Natural killer cell treated with Interleukin-12 subunit alpha and Interleukin-12 subunit beta and Interleukin-15 and Interleukin-18, amount 100 ng/mL, for 72 hours (primary cell): ENCODE measurements around the gene KRTAP10-2. TPM values are rescaled to one million over a fixed set of nuclear protein-coding genes. Genes with fewer than 3 reads are reported as not detected.
"Not testable (repeated sequence)": the region's sequence is repeated elsewhere in the genome, so short reads cannot be mapped to it uniquely, and the experiment has no call there.

Source experiments
- ATAC-seq, 2 donors: fragments of 150-1000 bp; cut with Tn5 transposase in 1 of 2; sonication (Bioruptor Pico), chemical (Tn5 transposase) in 1 of 2; 2 replicates each; pipeline ENCODE4 v1.10.0; 2021
- DNase-seq: peaks from one replicate; pipeline ENCODE4 v3.0.0; 2022; ENCODE audit warnings: low spot score
- H3K27ac Mint-ChIP-seq, 2 donors: 1 replicate in 1 of 2; 2 replicates in 1 of 2; pipeline ENCODE4 v1.8.0; 2022; ENCODE audit warnings: mixed read lengths in 2 of 2, mild to moderate bottlenecking in 1 of 2, moderate library complexity in 1 of 2
- H3K27me3 Mint-ChIP-seq, 2 donors: 1 replicate in 1 of 2; 2 replicates in 1 of 2; pipeline ENCODE4 v1.8.0; 2022; ENCODE audit warnings: mixed read lengths in 2 of 2
- H3K36me3 Mint-ChIP-seq: one replicate; pipeline ENCODE4 v1.8.0; 2022; ENCODE audit warnings: mixed read lengths
- H3K4me1 Mint-ChIP-seq, 2 donors: 1 replicate in 1 of 2; 2 replicates in 1 of 2; pipeline ENCODE4 v1.8.0; 2022; ENCODE audit warnings: low read depth in 2 of 2, mixed read lengths in 2 of 2, mild to moderate bottlenecking in 1 of 2
- H3K4me3 Mint-ChIP-seq: one replicate; pipeline ENCODE4 v1.8.0; 2022; ENCODE audit warnings: mixed read lengths
- H3K9me3 Mint-ChIP-seq: 2 replicates; pipeline ENCODE4 v1.8.0; 2022; ENCODE audit warnings: mixed read lengths
- total RNA-seq, 2 donors: library from RNA; stranded (reverse); gene quantifications; one replicate each; pipeline ENCODE4 v1.2.3, GENCODE V29; 2022

The KRTAP10-2 gene
- total RNA-seq, 2 donors from 2014 or later, result not detected

GRCh38 chr21:44567481-44568171, 16.3 kb upstream of the KRTAP10-2 start:
- Mint-ChIP-seq H3K4me1 (peaks cover 7 to 14% of the 10 kb centered on the region in 2 donors), H3K4me3 (no peak overlapping the region), H3K36me3 (peaks cover under 1% of the 10 kb centered on the region), H3K9me3 (no peaks in the 10 kb centered on the region), H3K27ac (no peak overlapping the region), H3K27me3 (peaks cover 11 to 15% of the 10 kb centered on the region in 2 donors)
- ATAC-seq (no peak), DNase-seq (no peak)

GRCh38 chr21:44566403-44566802, 15.1 kb upstream of the KRTAP10-2 start:
- no peaks in the 10 kb centered on the region for H3K9me3 Mint-ChIP-seq
- H3K4me1 Mint-ChIP-seq, result peaks cover 7 to 14% of the 10 kb centered on the region in 2 donors
- H3K4me3 Mint-ChIP-seq, result no peak overlapping the region
- no peak overlapping the region for H3K27ac Mint-ChIP-seq
- ATAC-seq (no peak), DNase-seq (no peak)
- peaks cover 6% of the 10 kb centered on the region for H3K36me3 Mint-ChIP-seq
- peaks cover 2 to 8% of the 10 kb centered on the region in 2 donors for H3K27me3 Mint-ChIP-seq

GRCh38 chr21:44564886-44565598, 13.7 kb upstream of the KRTAP10-2 start:
- Mint-ChIP-seq H3K4me3 (peak overlapping the region; percentile 64), H3K27me3 (peaks cover 0 to 10% of the 10 kb centered on the region in 2 donors), H3K36me3 (peaks cover 12% of the 10 kb centered on the region), H3K4me1 (peaks cover 7 to 14% of the 10 kb centered on the region in 2 donors), H3K9me3 (peaks cover 4% of the 10 kb centered on the region), H3K27ac (peak overlapping the region; percentile 61 to 65)
- DNase-seq (no peak), ATAC-seq (no peak)

- Mint-ChIP-seq H3K27me3 (peaks cover under 1 to 10% of the 10 kb centered on the region in 2 donors), H3K4me1 (peaks cover 7 to 14% of the 10 kb centered on the region in 2 donors), H3K36me3 (peaks cover 12% of the 10 kb centered on the region), H3K4me3 (no peak overlapping the region), H3K27ac (peak overlapping the region; percentile 61 to 65), H3K9me3 (peaks cover 4% of the 10 kb centered on the region)
- ATAC-seq (no peak), DNase-seq (no peak)
Measured at GRCh38 chr21:44564099-44564498, 12.8 kb upstream of the KRTAP10-2 start.

- H3K27ac Mint-ChIP-seq, result peak within 1 kb of the TSS in 1 of 2 donors; percentile 28
- DNase-seq (no peak), ATAC-seq (no peak)
- no peaks in the 10 kb centered on the region for H3K4me1 Mint-ChIP-seq
- peaks cover 12% of the 10 kb centered on the region for H3K36me3 Mint-ChIP-seq
- H3K27me3 Mint-ChIP-seq, result peaks cover 10 to 17% of the 10 kb centered on the region in 2 donors
- no peak within 1 kb of the TSS for H3K4me3 Mint-ChIP-seq
- peaks cover 4% of the 10 kb centered on the region for H3K9me3 Mint-ChIP-seq
Measured at GRCh38 chr21:44558695-44559094, 7.4 kb upstream of the KRTAP10-2 start, which contains the start of gene KRTAP10-3. Gene KRTAP10-3, minus strand, starts transcription at chr21:44558795. Its CDS starts 80 bp downstream, at chr21:44558715.

GRCh38 chr21:44558329-44558675, 7.0 kb upstream of the KRTAP10-2 start:
- H3K4me3 Mint-ChIP-seq, ATAC-seq, H3K9me3 Mint-ChIP-seq, DNase-seq, H3K27ac Mint-ChIP-seq, H3K4me1 Mint-ChIP-seq: not testable (repeated sequence)
- Mint-ChIP-seq H3K27me3 (peaks cover 10 to 17% of the 10 kb centered on the region in 2 donors), H3K36me3 (peaks cover 12% of the 10 kb centered on the region)

- peaks cover 4% of the 10 kb centered on the region for H3K9me3 Mint-ChIP-seq
- no peak for DNase-seq
Measured at GRCh38 chr21:44557491-44558328, 6.4 kb upstream of the KRTAP10-2 start.

GRCh38 chr21:44556879-44557278, 5.6 kb upstream of the KRTAP10-2 start:
- Mint-ChIP-seq H3K36me3 (peaks cover 6% of the 10 kb centered on the region), H3K27me3 (peaks cover 10 to 17% of the 10 kb centered on the region in 2 donors), H3K27ac (no peak overlapping the region), H3K4me1 (no peaks in the 10 kb centered on the region), H3K4me3 (no peak overlapping the region), H3K9me3 (peaks cover 4% of the 10 kb centered on the region)
- no peak for ATAC-seq
- DNase-seq, result no peak

More at GRCh38 chr21:44557491-44558328, 6.4 kb upstream of the KRTAP10-2 start:
- Mint-ChIP-seq H3K27me3 (peaks cover 10 to 17% of the 10 kb centered on the region in 2 donors), H3K4me1 (no peaks in the 10 kb centered on the region), H3K4me3 (no peak overlapping the region), H3K27ac (peak overlapping the region in 1 of 2 donors; percentile 28), H3K36me3 (peaks cover 12% of the 10 kb centered on the region)
- no peak for ATAC-seq

GRCh38 chr21:44555200-44555875, 4.0 kb upstream of the KRTAP10-2 start:
- no peak overlapping the region for H3K4me3 Mint-ChIP-seq
- H3K36me3 Mint-ChIP-seq, result no peaks in the 10 kb centered on the region
- H3K9me3 Mint-ChIP-seq, result no peaks in the 10 kb centered on the region
- H3K27ac Mint-ChIP-seq, result no peak overlapping the region
- no peak for ATAC-seq
- peaks cover 0 to 3% of the 10 kb centered on the region in 2 donors for H3K4me1 Mint-ChIP-seq
- no peak for DNase-seq
- H3K27me3 Mint-ChIP-seq, result peaks cover 10 to 12% of the 10 kb centered on the region in 2 donors

GRCh38 chr21:44552681-44553080, 1.4 kb upstream of the KRTAP10-2 start:
- Mint-ChIP-seq H3K4me1 (peaks cover 3 to 14% of the 10 kb centered on the region in 2 donors), H3K4me3 (no peak overlapping the region), H3K9me3 (no peaks in the 10 kb centered on the region), H3K27me3 (peaks cover 6 to 11% of the 10 kb centered on the region in 2 donors), H3K36me3 (peaks cover 3% of the 10 kb centered on the region), H3K27ac (no peak overlapping the region)
- no peak for DNase-seq
- ATAC-seq, result no peak

- H3K27ac Mint-ChIP-seq, result no peak overlapping the region
- no peak overlapping the region for H3K4me3 Mint-ChIP-seq
- peaks cover 3% of the 10 kb centered on the region for H3K9me3 Mint-ChIP-seq
- DNase-seq (no peak), ATAC-seq (no peak)
- peaks cover 8 to 19% of the 10 kb centered on the region in 2 donors for H3K4me1 Mint-ChIP-seq
- peaks cover 5 to 11% of the 10 kb centered on the region in 2 donors for H3K27me3 Mint-ChIP-seq
- peaks cover 8% of the 10 kb centered on the region for H3K36me3 Mint-ChIP-seq
Measured at GRCh38 chr21:44552136-44552535, 831 bp upstream of the KRTAP10-2 start.

- Mint-ChIP-seq H3K4me3 (no peak overlapping the region), H3K4me1 (peaks cover 10 to 24% of the 10 kb centered on the region in 2 donors), H3K27ac (no peak overlapping the region), H3K27me3 (peaks cover 3 to 11% of the 10 kb centered on the region in 2 donors), H3K9me3 (peaks cover 8% of the 10 kb centered on the region), H3K36me3 (peaks cover 15% of the 10 kb centered on the region)
- ATAC-seq, result no peak
- no peak for DNase-seq
Measured at GRCh38 chr21:44550807-44551206, 498 bp downstream of the KRTAP10-2 start.

GRCh38 chr21:44550285-44550684, 1.0 kb downstream of the KRTAP10-2 start:
- DNase-seq, H3K4me3 Mint-ChIP-seq, H3K27ac Mint-ChIP-seq: not testable (repeated sequence)
- Mint-ChIP-seq H3K27me3 (peaks cover 3 to 11% of the 10 kb centered on the region in 2 donors), H3K4me1 (peaks cover 10 to 24% of the 10 kb centered on the region in 2 donors), H3K36me3 (peaks cover 20% of the 10 kb centered on the region), H3K9me3 (peaks cover 12% of the 10 kb centered on the region)
- peak; percentile 34 to 53 for ATAC-seq
